Vagina (tissue), 2 donors: ENCODE measurements around the gene CST5.

ENCODE experiments used
- CTCF ChIP-seq, 3 experiments: fragments of 450-650 bp in 2 of 3; fragments of 200-600 bp in 1 of 3; sonication (generic) in 1 of 3; IDR thresholded peaks; one replicate each; pipeline ENCODE4 v1.5.1; 2017 to 2019; ENCODE audit warnings: antibody characterized with exemption in 3 of 3, mild to moderate bottlenecking in 2 of 3, moderate library complexity in 2 of 3
- POLR2A ChIP-seq, 2 donors: fragments of 450-650 bp; IDR thresholded peaks; one replicate each; pipeline ENCODE4 v1.6.1; 2017; ENCODE audit warnings: antibody characterized with exemption in 2 of 2, mild to moderate bottlenecking in 2 of 2, moderate library complexity in 2 of 2

GRCh38 chr20:23870461-23870860 is 9.1 kb downstream of the CST5 start:
- TF ChIP-seq CTCF (IDR thresholded peaks at IDR 0.05), result no peak
- TF ChIP-seq POLR2A (IDR thresholded peaks at IDR 0.05), result no peak
